SKM-1 (cell line): ENCODE data around the gene CFAP161.
"Not testable (repeated sequence)": the region's sequence is repeated elsewhere in the genome, so short reads cannot be mapped to it uniquely, and the experiment has no call there.

Source experiments
- DNase-seq: peaks from one replicate; lab custom pipeline; 2025; ENCODE audit not compliant: unreplicated experiment; lab: John Stamatoyannopoulos, UW

The CFAP161 gene

DNA sequence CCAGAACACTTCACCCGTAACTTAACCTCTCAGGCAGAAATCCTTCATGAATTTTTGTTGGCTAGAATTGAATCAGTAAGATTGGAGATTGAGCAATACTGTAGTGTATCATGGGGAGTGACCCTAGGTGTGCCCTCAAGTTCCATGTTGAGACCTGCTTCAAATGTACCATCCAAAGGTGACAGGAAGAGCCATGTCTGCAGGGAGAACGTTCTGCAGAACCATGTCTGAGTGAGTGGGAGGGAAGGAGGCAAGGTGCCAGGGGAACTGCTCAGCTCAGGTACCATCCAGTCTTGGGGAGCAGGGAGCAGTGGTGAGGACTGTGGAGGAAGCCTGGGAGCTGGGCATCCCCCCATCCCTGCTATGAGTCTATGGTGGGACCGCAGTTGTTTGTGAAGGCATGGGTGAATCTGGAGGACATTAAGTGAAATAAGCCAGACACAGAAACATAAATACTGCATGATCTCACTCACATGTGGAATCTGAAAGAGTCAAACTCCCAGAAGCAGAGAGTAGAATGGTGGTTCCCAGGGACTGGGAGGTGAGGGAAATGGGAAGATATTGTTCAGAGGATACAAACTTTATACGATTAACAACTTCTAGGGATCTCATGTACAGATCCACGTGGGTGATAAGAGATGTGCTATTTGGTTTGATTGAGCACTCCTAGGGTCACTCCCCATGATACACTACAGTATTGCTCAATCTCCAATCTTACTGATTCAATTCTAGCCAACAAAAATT lies 23.3 kb downstream of the CFAP161 start:
- DNase-seq, result no peak

DNA sequence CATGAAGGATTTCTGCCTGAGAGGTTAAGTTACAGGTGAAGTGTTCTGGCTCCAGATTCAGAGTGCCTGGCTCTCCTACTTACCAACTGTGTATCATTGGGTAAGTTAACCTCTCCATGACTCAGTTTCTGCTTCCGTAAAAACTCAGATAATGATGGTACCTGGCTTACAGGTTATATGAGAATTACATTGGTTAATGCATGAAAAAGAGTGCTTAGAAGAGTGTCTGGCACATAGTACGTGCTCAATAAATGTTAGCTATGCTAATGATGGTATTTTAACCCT lies 23.8 kb downstream of the CFAP161 start:
- DNase-seq, result no peak

DNA sequence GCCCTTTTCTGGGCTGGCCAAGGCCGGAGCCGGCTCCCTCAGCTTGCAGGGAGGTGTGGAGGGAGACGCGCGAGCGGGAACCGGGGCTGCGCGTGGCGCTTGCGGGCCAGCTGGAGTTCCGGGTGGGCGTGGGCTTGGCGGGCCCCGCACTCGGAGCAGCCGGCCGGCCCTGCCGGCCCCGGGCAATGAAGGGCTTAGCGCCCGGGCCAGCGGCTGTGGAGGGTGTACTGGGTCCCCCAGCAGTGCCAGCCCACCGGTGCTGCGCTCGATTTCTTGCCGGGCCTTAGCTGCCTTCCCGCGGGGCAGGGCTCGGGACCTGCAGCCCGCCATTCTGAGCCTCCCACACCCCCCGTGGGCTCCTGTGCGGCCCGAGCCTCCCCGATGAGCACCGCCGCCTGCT lies 24.5 kb downstream of the CFAP161 start:
- DNase-seq, result not testable (repeated sequence)

DNA sequence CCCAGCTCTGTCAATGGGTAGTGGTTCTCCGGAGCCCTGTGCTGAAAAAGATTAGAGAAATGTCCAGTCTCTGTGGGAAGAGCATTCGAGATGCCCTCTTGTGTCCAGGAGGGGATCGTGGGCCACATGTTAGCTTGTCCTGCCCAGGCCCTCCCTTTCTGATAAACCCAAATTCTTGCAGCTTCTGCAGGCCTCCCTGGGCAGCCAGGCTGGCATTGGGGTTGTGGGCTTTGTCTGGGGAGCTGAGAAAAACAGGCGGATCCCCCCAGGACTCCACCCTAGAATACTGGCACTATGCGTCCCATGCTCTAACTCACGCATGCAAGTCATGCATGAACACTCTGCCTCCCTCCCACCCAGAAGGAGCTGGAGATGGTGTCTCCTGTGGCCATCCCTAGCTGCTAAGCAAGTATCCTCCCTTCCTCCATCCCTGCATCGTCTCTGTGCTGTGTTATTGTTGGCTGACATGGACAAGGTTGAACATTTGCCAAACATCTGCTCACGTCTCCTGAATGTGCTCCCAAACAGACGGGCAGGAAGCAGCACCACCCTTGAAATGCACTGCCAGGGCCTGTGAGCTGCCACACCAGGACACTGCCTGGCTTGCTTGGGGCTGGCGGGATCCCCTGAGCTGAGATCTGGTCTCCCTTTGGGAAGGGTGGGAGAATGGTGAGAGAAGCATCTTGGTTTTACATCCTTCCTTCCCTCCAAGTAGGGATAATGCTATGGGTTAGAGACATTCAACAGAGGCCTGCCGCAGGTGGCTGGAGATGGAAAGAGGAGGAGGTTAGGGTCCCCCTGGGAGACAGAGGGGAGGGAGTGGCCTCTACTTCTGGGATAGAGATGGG lies 26.5 kb downstream of the CFAP161 start:
- no peak for DNase-seq

DNA sequence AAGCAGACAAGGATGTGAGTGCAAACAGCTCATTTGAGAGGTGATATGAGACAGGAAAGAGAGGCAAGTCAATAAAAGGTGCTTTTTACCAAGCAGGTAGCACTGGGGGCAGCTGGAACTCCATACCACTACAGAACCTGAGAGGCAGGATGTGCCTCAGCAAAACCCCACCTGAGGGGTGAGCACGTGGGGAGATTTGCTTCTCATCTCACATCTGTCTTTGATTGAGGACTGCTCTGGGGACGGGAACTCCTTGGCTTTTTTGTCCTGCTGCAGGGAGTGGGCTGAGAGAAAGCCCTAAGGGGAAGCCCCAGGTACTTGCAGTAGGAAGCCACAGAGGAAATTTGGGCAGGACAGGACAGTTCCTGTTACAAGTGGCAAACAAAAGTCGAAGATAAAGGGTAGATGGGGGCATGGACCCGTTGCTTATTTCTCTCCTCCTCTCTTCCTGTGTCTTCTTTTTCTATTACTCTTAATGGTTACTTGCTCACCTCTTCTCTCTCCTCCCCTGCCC lies 27.1 kb downstream of the CFAP161 start:
- DNase-seq, result no peak

DNA sequence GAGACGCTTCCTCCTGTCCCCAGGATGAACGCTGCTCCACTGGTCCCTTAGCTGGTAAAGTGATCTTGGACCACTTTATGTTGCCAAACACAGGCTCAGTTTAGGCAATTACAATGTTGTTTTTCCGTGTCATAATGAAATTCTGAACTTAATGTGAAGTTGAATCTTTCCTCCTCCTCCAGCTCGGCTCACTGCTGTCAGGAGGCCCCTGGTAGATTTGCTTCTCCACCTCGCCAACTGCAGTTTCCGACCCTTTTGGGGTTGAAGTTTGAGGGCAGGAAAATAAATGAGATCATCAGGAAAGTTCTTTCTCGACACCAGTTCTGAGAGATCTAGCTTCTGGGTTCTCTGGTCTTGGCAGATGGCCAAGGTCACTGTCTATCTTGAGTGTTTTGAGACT lies 27.8 kb downstream of the CFAP161 start:
- no peak for DNase-seq

DNA sequence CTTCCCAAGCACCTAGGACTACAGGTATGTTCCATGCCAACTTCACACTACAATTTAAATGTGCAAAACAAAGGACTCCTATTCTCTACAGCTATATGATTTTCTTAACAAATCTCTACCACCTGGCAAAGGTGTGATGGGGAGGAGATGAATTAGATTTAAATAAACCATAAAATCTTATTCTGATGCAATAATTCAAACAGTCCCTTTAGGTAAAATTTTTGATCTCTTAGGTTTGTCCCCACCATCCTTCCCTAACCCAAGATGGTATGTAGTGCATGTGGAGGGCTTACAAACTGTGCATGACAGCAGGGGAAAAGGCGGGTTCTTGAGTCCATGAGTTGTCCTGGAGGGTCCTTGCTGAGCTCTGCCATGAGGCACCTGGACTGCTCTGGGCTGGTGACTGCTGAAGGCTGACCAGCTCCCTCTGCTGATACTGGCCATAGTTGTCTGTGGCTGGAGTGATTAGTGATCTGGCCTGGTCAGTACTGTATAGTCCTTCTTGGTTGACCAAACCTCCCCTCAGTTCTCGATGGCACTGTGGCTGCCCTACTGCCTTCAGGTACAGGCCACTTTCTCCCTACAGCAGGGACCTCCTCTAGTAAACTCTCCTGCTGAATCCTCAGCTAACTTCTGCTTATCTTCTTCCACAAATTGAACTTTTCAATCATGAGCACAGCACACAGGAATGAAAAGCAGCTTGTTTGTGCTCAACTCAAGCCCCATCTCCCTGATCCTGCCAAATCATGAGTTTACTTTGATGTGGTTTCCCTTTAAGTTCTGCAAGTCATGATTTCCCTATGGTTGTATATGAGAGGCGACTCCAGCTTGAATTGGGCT lies 30.1 kb downstream of the CFAP161 start:
- DNase-seq, result no peak

DNA sequence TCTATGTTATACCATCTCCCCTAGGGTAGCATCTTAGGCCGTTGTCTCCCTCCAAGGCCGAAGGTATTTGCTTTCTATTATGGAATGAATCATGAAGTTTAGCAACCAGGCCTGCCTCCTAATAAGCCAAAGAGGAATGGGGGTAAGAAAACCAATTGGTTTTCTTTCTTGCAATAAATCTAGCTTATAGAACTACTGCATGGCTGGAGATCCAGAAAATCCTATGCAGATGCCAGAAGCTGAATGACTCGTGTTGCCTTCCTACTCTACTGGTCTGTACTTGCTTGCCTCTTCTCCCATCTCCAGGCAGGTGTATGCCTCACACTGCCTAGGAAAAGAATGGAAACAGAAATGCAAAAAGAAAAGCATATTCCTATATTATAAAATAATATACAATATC lies 31.5 kb downstream of the CFAP161 start:
- no peak for DNase-seq

DNA sequence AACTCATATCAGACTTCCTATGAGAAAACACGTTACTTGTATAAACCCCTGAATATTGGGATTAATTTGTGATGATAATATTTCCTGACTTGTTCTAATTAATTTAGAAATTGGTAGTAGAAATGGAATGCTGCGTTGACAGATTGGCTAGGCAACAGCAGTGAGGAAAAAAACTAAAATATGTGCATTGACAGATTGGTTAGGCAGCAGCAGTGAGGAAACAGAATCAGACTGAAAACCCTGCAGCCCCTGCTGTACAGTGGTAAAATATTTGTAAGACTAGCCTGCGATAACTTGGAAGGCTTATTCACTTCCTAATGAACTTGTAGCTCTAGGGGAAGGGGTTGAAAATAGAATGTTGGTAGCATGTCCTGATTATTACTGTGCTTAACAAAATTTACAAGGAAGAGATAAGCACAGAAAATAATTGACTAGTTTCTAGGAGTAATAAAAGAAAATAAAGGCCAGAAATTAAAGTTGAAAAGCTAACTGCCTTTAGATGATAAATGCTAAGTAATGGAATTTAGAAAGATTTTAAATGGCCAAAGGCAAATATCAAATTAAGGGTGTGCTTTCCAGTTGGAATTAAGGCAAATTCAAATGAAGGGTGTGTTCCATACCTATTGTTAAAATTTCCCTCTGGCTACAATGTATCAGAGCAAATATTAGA lies 32.7 kb downstream of the CFAP161 start:
- no peak for DNase-seq

DNA sequence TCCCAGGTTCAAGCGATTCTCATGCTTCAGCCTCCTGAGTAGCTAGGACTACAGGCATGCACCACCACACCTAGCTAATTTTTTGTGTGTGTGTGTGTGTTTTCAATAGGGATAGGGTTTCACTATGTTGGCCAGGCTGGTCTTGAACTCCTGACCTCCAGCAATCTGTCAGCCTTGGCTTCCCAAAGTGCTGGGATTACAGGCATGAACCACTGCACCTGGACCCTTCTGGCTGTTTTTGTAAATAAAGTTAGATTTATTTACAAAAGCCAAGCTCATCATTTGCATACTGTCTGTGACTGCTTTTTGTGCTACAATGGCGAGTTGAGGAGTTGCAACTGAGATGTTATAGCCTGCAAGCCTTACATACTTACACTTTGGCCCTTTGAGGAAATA lies 34.1 kb downstream of the CFAP161 start:
- DNase-seq, result no peak

DNA sequence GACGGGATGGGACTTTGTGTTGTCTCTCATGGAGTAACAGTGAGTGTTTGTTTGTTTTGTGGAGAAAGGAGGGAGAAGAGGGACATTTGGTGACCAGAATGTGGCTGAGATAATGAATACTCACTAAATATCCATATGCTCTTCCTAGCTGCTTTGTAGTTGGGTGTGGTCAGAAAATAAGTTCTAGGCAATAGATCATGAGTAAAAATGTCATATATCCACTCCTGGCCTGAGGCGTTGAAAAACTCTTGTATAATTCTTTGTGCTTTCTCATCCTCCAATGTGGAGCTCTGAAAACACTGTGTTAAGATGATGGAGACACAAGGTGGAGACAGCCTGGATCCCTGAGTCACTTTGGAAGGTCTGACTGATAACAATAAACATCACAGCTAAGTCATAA lies 34.6 kb downstream of the CFAP161 start:
- no peak for DNase-seq

DNA sequence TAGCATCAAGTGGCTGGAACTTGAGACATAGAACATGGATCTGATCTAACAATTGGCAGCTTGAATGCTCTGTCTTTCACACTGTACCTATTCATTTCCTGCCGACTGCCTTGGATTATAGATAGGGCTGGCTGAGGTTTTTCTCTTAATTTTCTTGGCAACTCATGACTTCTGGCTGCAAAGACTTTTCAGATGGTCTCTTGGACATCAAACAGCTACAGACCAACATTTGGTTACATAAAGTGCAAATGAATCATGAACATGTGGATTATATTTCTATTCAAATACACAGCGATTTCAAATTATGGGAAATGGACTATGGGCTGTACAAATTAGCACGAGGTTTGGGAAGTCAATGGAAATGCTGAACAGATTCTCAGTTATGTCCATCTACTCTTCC lies 36.4 kb downstream of the CFAP161 start:
- DNase-seq, result no peak

DNA sequence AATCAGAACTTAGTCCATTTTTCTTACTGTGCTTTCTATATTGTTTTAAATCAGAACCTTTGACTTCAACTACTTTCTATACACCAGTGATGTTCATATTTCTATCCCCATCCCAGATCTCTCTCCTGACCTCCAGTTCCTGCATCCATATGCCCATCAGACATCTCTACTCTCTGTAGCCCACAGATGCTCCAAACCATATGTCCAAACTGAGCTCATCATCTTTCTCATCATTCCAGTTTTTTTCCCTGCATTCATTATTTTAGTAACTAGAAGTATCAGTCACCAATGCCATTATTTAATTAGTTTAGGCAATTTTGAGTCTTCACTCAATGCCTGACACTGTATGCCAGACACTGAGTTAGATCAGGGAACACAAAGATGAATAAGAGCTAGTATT lies 37.2 kb downstream of the CFAP161 start:
- DNase-seq, result no peak

DNA sequence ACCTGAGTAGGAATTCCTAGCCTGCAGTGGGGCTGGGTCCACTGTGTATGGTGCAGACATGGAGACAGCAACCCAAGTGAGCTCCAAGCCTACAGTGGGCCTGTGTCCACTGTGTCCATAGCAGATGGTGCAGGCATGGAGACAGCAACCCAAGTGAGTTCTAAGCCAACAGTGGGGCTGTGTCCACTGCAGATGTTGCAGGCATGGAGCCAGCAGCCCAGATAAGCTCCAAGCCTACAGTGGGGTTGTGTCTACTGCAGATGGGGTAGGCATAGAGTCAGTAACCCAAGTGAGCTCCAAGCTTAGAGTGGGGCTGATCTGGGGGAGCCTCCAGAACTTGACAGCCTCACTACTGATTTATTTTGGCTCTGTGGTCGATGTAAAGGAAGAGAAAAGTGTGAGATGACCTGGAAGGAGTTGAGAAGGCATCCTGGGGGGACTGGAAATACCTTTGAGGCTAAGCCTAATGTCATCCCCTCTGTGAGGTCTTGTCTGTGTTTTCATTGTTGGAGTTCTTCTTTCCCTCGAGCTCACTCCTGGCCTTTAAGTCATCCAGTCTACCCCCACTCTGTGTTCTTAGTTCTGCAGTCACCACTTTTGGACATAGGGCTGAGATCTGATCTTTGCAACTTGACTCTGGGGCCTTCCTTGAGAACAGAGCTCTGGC lies 40.2 kb downstream of the CFAP161 start:
- no peak for DNase-seq

DNA sequence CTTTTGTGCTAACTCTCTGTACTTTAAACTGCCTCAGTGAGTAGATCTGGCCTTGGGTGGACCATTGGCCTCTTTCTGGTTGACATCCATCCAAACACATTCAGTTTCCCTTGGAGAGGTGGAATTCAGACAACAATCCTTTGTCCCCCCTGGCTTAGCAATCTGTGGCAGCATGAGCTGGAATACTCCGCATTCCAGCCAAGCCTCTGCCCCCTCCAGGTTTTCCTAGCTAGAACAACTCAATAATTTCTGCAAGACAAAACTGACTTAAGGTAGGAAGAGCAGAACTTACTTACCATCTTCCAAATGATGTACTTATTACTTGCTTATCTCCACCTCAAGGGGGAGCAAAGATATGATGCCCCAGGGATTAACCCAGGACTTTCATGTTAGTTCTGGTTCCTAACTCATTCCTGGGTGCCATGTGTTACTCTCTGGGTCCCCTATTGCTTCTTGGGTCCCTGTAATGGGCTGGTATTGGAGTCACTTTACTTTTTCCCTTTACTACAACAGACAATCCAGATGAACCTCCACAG lies 40.8 kb downstream of the CFAP161 start:
- DNase-seq, result no peak

DNA sequence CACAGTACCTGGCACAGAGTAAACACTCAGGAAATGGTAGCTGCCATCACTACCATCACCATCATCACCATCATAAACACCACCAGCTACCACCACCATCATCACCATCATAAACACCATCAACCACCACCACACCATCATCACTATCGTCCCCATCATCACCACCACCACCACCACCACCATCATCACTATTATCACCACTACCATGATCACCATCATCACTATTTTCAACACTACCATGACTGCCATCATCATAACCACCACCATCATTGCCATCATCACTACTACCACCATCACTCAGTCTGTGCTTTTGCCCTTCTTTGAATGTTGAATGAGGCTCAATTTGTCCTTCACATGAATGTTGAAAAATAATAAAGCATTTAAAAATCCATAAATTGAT lies 41.4 kb downstream of the CFAP161 start:
- no peak for DNase-seq

DNA sequence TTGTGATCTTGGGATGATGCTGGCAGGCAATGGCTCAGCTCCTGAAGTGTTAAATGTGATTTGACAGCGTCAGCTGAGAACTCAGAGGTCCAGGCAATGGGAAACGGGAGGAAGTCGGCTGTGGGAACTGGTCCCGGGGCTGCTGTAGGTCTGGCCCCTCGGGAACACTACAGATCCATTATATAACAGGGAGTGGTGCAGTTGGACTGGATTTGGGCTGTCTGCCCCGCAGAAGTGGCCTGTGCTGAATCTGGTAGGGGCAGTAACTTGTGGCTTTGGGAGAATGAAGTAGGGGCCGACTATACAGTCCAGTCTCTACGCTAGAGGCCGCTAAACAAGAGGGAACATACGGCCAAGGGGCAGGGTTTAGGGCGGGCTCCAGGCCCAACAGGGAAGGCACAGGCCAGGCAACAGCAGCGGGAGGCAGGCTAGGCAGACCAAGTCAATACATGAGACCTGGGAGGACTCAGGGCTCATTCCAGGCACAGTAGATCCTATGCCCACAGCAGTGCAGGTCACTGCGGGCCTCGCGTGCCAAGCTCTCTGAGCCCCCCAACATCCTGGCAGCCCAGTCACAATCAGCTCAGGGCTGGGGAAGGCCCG lies 42.3 kb downstream of the CFAP161 start:
- no peak for DNase-seq

DNA sequence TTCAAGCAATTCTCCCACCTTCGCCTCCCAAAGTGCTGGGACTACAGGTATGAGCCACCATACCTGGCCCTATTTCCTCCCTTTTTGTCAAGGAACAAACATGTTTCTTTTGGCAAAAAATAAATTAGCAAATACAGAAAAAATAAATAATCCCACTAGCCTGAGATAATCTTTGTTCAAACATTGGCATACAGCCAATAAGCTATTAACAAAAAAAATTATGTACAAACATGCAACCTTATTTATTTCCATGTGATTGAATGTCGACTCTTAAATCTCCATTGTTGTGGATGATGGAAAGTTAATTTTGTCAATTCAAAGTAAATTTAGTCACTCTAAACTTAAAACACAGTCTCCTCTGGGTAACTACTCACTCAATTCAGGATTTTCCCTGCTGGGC lies 44.3 kb downstream of the CFAP161 start:
- no peak for DNase-seq

DNA sequence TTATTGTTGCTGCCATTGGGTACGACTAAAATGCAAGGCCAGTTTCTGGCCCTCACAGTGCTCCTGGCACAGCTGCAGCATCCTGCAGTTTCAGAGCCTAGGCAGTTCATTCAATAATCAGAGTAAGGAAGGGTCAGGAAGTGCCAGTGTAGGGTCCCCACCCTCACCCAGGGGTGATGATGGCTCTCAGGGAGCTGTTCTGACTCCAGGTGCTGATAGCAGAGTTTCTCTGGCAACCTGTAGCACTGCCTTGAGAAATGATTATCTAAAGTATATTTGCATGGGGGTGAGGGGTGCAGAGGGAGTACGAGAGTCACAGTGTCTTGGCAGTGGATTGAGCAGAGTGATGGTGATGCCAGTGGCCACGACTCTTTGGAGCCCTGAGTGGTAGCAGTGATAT lies 47.1 kb downstream of the CFAP161 start:
- no peak for DNase-seq
